Activated CD8-positive, alpha-beta memory T cell treated with anti-CD3 and anti-CD28 coated beads, Interleukin-2, amount 50 U/mL, for 4 hours (primary cell): ENCODE data around the gene ZBTB4.

Experiments
- DNase-seq: peaks from one replicate; pipeline ENCODE4 v3.0.0-alpha.2; 2020

ZBTB4 gene

GRCh38 chr17:7467498-7467897, 11.9 kb downstream of the ZBTB4 start:
- no peak for DNase-seq

GRCh38 chr17:7466639-7467341, 12.6 kb downstream of the ZBTB4 start:
- DNase-seq: no peak

- DNase-seq: no peak
Observed at GRCh38 chr17:7466318-7466638, 13.2 kb downstream of the ZBTB4 start.

GRCh38 chr17:7465597-7466275, 13.7 kb downstream of the ZBTB4 start:
- DNase-seq: no peak

GRCh38 chr17:7464081-7464480, 15.3 kb downstream of the ZBTB4 start:
- DNase-seq: no peak

DNA sequence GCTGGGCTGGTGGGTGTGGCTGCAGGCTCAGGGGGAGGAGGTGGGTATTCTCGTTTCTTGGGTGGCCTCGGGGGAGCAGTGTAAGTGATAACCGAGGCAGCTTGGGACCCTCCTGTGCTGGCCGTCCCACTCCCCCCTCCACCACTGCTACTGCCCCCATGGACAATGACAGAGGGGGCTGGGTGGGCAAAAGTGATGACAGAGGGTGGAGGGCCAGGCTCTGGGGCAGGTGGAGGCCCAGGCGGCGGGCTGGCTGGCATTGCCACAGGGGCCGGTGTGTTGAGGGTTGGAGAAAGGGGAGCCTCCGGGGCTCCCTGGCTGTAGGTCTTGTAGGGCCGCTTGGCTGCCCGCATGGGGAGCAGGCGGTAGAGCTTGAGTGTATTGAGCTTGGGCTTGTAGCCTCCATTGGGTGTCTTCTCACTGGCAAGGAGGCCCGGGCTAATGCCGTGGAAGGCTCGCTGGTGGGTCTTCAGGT, 16.0 kb downstream of the ZBTB4 start:
- no peak for DNase-seq

DNA sequence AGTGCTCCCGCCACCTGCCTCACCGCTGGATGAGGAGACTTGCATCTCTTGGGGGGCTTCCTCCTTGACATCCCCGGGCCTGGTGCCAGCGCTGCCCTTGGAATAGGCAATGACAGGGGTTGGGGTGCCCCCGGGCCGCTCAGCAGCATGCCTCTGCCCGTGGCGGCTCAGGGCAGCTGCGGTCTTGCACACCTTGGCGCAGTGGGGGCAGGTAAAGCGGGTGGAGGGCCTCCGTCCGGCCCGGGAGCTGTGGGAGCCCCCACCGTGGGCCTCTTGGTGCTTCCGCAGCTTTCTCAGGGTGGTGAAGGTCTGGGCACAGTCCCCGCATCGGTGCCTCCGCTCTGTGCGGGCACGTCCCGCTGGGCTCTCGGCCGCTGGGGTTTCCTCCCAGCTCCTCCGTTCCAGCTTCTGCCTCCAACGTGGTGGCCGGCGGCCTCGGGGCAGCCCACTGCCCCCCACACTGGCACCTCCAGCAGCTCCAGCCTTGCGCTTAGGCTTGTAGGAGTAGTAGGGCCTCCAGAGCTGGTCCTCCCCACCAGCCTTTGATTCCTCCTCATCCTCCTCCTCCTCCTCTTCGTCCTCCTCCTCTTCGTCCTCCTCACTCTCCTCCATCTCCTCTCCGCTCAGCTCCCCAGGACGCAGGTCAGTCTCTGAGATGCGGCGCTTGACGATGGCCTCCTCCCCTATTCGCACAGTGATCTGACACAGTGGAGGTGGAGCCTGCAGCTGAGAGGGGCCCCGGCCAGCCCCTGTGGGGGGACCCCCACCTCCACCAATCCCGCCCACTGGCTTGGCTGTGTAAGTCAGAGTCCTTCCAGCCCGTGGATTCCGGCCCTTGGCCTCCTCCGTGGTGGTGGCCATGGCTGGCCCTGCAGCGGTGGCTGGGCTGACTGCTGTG, 16.7 kb downstream of the ZBTB4 start:
- DNase-seq: no peak

GRCh38 chr17:7460850-7461660, 18.4 kb downstream of the ZBTB4 start:
- no peak for DNase-seq

DNA sequence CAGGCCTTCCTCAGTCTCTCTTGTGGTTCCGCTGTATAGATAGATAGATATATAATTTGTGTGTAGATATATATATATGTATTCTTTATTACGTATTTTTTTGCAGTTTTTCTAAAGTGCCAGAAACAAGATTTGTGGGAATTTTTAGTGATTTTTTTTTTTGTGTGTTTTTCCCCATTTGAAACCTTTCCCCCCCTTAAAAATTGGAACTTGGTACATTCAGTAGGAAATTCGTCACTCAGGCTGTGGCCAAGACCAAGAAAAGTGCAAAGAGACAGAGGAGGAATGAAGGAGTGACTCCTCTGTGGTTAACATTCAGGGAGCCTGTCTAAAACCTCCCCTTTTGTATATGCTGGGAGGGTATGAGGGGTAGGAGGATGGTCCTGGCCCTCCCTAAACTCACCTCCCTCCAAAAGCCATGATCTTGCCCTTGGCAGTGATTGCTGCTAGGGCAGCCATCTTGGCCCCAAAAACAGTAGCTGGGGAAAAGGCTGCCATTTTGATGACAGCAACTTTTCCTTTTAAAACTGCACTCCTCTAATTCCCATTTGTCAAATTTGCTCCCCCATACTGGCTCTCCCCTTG, 19.4 kb downstream of the ZBTB4 start:
- DNase-seq: no peak

GRCh38 chr17:7448461-7448860, 31.0 kb downstream of the ZBTB4 start:
- no peak for DNase-seq

DNA sequence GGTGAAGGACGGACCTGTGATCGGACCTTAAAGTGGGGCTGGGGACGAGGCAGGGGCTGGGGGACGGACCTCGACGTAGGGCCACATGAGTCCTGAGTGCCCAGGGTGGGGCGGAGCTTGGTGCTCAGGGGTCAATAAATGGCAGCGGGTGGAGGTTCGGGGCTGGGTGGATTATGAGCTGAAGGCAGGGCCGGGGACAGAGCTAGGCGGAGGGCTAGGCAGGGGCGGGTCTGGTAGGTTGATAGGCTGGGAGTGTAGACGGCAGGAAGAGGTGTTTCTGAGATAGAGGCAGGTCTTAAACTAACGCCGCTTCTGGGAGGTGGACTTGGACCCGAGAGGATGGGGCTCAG, 33.8 kb downstream of the ZBTB4 start:
- peak; percentile 34 for DNase-seq

- peak; percentile 14 for DNase-seq
Observed at GRCh38 chr17:7444682-7445618, 34.5 kb downstream of the ZBTB4 start, which contains the start of gene CHRNB1. Gene CHRNB1 (plus strand): TSS chr17:7445061. CDS start chr17:7445128, 67 bp downstream.

DNA sequence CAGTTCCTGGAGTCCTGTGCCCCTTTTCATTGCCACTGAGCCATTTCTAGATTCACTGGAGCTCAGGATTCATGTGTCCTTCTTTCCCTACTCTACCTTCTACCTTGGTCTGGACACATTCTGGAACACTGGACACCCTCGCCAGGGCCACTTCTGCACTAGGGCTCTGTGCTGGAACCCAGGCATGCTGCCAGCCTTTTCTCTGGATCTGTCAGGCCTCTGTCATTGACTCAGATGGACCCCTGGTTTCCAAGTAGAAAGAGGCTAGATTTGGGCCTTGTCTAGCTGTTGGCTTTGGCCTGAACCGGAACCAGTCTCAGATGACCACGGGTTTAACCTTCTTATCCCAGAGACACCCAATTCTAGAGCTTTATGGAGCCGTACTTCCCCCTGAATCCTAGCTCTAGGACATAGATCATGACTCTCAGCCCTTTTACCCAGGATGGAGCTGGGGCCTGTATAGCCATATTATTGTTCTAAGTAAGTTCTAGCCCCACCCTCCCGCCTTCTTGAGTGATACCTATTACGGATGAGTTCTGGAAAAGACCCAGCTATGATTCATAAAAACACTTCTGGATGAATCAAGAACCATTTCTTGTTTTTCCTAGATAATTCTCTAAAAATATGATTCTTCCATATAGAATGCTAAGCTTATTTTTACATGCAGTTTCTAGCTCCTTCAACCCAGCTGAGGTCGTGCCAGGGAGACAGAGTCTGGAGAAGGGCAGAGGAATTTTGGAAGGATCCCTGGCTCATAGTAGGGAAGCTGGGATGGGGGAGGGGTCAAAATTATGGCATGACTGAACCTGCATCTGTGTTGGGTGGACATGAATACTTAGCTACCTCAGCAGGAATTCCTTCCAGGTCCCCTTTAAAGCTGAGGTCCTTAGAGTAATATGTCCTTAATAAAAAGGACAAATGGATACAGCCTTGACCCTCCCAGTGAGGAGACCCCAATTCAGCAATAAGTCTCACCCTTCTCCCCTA, 35.6 kb downstream of the ZBTB4 start:
- DNase-seq: no peak

GRCh38 chr17:7442142-7442541, 37.3 kb downstream of the ZBTB4 start:
- DNase-seq: no peak

DNA sequence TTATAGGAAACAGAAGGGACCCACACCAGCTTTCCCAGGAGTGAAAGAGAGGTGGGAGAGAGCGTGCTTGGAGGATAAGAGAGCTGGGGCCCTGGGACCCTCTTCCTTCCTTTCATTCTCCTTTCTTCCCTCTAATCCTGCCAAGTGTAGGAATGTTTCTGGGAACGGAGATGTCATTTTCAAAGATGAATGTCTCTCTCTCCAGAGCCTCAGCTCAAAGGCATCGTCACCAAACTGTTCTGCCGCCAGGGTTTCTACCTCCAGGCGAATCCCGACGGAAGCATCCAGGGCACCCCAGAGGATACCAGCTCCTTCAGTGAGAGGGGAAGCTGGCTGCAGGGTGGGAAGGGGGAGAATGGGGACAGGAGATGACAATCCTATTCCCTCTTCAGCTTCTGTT, 38.2 kb downstream of the ZBTB4 start:
- DNase-seq: no peak

GRCh38 chr17:7440834-7441195, 38.6 kb downstream of the ZBTB4 start:
- DNase-seq: no peak

- peak; percentile 38 for DNase-seq
Observed at GRCh38 chr17:7440113-7440833, 39.2 kb downstream of the ZBTB4 start.

GRCh38 chr17:7439462-7440112, 39.8 kb downstream of the ZBTB4 start, which contains the start of gene FGF11:
Gene FGF11 (plus strand): TSS chr17:7439512. CDS start chr17:7439621, 109 bp downstream.
- no peak for DNase-seq
